Nephron (organoid): ENCODE results near the gene ITLN2.
"Not testable (repeated sequence)": the region's sequence is repeated elsewhere in the genome, so short reads cannot be mapped to it uniquely, and the experiment has no call there.

Source experiments
- H3K27ac Mint-ChIP-seq, 3 experiments: 2 replicates each; pipeline ENCODE4 v1.8.0; 2020; ENCODE audit warnings: mixed read lengths in 3 of 3, mild to moderate bottlenecking in 2 of 3, moderate library complexity in 1 of 3
- H3K27me3 Mint-ChIP-seq: 2 replicates; pipeline ENCODE4 v1.8.0; 2021; ENCODE audit warnings: low read depth, mild to moderate bottlenecking, moderate library complexity, mixed read lengths
- H3K36me3 Mint-ChIP-seq: 2 replicates; pipeline ENCODE4 v1.8.0; 2020; ENCODE audit warnings: low read depth, mixed read lengths
- H3K4me1 Mint-ChIP-seq: 2 replicates; pipeline ENCODE4 v1.8.0; 2020; ENCODE audit warnings: mixed read lengths
- H3K4me3 Mint-ChIP-seq, 3 experiments: 2 replicates each; pipeline ENCODE4 v1.8.0; 2020; ENCODE audit warnings: mild to moderate bottlenecking in 3 of 3, mixed read lengths in 3 of 3, moderate library complexity in 2 of 3
- H3K9me3 Mint-ChIP-seq: 2 replicates; pipeline ENCODE4 v1.8.0; 2020; ENCODE audit warnings: mixed read lengths
- TF ChIP-seq, protein P1 (sequence below), 3 experiments: fragments of 200-600 bp; sonication (generic); IDR thresholded peaks; one replicate each; pipeline ENCODE4 v1.5.0; 2021; ENCODE audit warnings: antibody characterized with exemption in 3 of 3; ENCODE audit not compliant: unreplicated experiment in 3 of 3

ITLN2 gene

DNA sequence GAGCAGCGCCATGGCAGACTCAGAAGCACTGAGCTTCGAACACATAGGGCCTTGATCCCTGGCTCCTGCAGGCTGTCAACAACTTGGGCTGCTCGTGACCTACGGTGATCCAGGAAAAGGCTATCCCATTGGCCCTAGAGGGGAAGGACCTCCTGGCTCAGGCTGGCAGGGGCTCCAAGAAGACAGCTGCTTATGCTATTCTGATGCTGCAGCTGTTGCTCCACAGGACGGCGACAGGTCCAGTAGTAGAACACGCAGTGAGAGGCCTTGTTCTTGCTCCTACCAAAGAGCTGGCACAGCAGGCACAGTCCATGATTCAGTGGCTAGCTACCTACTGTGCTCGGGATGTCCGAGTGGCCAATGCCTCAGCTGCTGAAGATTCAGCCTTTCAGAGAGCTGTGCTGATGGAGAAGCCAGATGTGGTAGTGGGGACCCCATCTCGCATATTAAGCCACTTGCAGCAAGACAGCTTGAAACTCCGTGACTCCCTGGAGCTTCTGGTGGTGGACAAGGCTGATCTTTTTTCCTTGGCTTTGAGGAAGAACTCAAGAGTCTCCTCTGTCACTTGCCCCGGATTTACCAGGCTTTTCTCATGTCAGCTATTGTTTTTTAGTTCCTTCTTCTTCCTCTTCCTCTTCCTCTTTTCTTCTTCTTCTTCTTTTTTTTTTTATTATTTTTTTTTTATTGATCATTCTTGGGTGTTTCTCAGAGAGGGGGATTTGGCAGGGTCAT is 18.9 kb downstream of the ITLN2 start:
- Mint-ChIP-seq H3K27me3 (no peaks in the 10 kb centered on the region), H3K4me1 (no peaks in the 10 kb centered on the region), H3K36me3 (no peaks in the 10 kb centered on the region), H3K9me3 (peaks cover 15% of the 10 kb centered on the region), H3K4me3 (no peak overlapping the region), H3K27ac (no peak overlapping the region)
- TF ChIP-seq, protein P1, sequence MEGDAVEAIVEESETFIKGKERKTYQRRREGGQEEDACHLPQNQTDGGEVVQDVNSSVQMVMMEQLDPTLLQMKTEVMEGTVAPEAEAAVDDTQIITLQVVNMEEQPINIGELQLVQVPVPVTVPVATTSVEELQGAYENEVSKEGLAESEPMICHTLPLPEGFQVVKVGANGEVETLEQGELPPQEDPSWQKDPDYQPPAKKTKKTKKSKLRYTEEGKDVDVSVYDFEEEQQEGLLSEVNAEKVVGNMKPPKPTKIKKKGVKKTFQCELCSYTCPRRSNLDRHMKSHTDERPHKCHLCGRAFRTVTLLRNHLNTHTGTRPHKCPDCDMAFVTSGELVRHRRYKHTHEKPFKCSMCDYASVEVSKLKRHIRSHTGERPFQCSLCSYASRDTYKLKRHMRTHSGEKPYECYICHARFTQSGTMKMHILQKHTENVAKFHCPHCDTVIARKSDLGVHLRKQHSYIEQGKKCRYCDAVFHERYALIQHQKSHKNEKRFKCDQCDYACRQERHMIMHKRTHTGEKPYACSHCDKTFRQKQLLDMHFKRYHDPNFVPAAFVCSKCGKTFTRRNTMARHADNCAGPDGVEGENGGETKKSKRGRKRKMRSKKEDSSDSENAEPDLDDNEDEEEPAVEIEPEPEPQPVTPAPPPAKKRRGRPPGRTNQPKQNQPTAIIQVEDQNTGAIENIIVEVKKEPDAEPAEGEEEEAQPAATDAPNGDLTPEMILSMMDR (IDR thresholded peaks at IDR 0.05; ENCODE audit: unreplicated experiment in 3 of 3), result no peak

DNA sequence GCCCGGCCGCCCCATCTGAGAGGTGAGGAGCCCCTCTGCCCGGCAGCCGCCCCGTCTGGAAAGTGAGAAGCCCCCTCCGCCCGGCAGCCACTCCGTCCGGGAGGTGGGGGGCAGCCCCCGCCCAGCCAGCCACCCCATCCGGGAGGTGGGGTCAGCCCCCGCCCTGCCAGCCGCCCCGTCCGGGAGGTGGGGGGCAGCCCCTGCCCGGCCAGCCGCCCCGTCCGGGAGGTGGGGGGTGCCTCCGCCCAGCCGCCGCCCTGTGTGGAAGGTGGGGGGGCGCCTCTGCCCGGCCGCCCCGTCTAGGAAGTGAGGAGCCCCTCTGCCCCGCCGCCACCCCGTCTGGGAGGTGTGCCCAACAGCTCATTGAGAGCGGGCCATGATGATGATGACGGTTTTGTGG is 21.3 kb downstream of the ITLN2 start:
- not testable (repeated sequence) for H3K36me3 Mint-ChIP-seq, H3K4me1 Mint-ChIP-seq, H3K4me3 Mint-ChIP-seq, H3K27me3 Mint-ChIP-seq
- peak overlapping the region in 1 of 3 experiments; percentile 74 for H3K27ac Mint-ChIP-seq
- H3K9me3 Mint-ChIP-seq, result peaks cover 15% of the 10 kb centered on the region

DNA sequence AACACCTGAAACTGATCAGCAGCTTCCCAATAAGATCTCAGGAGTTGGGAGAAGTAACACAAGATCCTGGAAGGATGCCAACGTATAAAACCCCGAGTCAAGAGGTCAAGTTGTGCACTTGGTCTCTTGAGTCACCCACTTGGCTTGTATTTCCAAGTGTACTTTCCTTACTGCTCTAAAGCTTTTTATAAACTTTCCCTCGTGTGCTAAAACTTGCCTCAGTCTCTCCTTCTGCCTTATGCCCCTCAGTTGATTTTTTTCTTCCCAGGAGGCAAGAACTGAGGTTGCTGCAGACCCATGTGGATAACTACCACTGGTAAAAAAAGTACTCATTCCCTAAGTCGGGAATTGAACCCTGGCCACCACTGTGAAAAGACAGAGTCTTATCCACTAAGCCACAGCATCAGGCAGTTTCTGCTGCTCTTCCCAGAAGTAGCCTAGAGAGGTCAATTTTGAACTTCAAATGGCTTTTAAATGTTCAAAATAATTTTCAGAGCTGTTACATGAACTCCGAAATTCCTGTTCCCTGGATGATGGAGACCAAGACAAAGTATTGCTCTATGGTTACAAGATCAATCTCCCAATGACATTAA is 28.9 kb downstream of the ITLN2 start:
- peak overlapping the region in 1 of 3 experiments; percentile 76 for H3K27ac Mint-ChIP-seq
- H3K9me3 Mint-ChIP-seq, result peaks cover 31% of the 10 kb centered on the region
- TF ChIP-seq, protein P1 (IDR thresholded peaks at IDR 0.05; ENCODE audit: unreplicated experiment in 3 of 3), result no peak

DNA sequence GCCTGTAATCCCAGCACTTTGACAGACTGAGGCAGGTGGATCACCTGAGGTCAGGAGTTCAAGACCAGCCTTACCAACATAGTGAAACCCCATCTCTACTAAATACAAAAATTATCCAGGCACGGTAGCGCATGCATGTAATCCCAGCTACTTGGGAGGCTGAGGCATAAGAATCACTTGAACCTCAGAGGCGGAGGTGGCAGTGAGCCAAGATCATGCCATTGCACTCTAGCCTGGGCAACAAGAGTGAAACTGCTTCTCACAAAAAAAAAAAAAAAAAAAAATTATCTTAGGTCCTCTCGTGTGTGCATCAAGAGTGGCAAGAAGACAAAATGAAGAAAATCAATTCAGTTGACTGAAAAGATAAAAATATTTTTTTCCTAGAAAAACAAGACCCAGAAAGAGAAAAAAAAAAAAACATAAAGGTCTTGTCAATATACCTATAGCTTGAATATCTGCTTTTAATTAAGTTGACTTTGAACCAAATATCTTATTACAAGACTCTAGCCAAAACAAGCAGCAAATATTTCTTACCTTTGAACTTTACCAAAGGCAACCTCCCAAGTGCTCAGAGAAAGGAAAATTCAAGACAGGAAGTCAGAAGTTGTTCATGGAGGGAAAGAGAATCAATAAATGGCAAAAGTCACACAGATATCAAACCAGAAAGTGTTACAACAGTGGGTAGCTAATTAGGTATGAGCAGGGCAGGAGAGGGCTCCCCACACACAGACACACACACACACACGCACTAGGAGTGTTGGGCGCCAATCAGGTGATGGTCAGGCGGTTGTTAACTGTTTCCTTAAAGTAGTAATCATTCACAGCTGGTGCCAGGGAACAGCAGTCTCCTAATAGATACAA is 29.6 kb downstream of the ITLN2 start:
- Mint-ChIP-seq H3K27me3 (no peaks in the 10 kb centered on the region), H3K36me3 (peaks cover 8% of the 10 kb centered on the region), H3K4me1 (no peaks in the 10 kb centered on the region), H3K4me3 (no peak overlapping the region), H3K27ac (peak overlapping the region in 1 of 3 experiments; percentile 76), H3K9me3 (peaks cover 32% of the 10 kb centered on the region)
- TF ChIP-seq, protein P1 (IDR thresholded peaks at IDR 0.05; ENCODE audit: unreplicated experiment in 3 of 3), result no peak

More for the DNA sequence above, 28.9 kb downstream of the ITLN2 start:
- Mint-ChIP-seq H3K4me1 (no peaks in the 10 kb centered on the region), H3K27me3 (no peaks in the 10 kb centered on the region), H3K36me3 (peaks cover 8% of the 10 kb centered on the region), H3K4me3 (no peak overlapping the region)

DNA sequence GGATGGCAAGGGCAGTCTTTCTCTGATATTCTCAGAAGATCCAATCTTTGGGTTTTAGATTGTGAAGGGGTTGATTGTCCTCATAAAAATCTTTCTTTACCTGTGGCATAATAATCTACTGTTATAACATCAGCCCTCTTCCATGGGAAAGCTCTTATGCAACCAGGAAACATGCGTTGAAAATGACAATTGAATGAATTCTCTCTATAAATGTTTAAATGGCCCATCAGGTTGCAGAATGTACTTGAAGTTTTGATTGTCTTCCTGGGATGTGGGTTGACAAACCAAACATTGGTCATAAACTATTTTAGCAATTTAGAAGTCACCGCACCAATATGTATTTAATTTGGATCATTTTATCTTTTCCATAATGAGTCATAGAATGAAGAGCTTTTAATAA is 37.9 kb downstream of the ITLN2 start:
- TF ChIP-seq, protein P1 (IDR thresholded peaks at IDR 0.05; ENCODE audit: unreplicated experiment in 3 of 3), result no peak
- H3K36me3 Mint-ChIP-seq, result no peaks in the 10 kb centered on the region
- peaks cover 5% of the 10 kb centered on the region for H3K9me3 Mint-ChIP-seq
- no peak overlapping the region for H3K4me3 Mint-ChIP-seq
- no peaks in the 10 kb centered on the region for H3K4me1 Mint-ChIP-seq
- H3K27ac Mint-ChIP-seq, result no peak overlapping the region
- peaks cover 8% of the 10 kb centered on the region for H3K27me3 Mint-ChIP-seq

DNA sequence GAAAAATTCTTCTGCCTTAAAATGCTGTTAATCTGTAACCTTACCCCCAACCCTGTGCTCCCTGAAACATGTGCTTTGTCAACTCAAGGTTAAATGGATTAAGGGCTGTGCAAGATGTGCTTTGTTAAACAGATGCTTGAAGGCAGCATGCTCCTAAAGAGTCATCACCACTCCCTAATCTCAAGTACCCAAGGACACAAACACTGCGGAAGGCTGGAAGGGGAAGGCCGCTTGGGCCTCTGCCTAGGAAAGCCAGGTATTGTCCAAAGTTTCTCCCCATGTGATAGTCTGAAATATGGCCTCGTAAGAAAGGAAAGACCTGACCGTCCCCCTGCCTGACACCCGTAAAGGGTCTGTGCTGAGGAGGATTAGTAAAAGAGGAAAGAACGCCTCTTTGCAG is 41.4 kb downstream of the ITLN2 start:
- H3K4me3 Mint-ChIP-seq, H3K9me3 Mint-ChIP-seq, H3K4me1 Mint-ChIP-seq, H3K27me3 Mint-ChIP-seq, H3K36me3 Mint-ChIP-seq, H3K27ac Mint-ChIP-seq: not testable (repeated sequence)
